ENCODE measurements around the gene HSPA2. TPM values are rescaled to one million over a fixed set of nuclear protein-coding genes. Genes with fewer than 3 reads are reported as not detected.
"Not testable (repeated sequence)": the region's sequence is repeated elsewhere in the genome, so short reads cannot be mapped to it uniquely, and the experiment has no call there.

Gene HSPA2
- polyA plus RNA-seq, 12 donors, result 3.0 to 8.8 (median 6.0) TPM; not detected in 1

DNA sequence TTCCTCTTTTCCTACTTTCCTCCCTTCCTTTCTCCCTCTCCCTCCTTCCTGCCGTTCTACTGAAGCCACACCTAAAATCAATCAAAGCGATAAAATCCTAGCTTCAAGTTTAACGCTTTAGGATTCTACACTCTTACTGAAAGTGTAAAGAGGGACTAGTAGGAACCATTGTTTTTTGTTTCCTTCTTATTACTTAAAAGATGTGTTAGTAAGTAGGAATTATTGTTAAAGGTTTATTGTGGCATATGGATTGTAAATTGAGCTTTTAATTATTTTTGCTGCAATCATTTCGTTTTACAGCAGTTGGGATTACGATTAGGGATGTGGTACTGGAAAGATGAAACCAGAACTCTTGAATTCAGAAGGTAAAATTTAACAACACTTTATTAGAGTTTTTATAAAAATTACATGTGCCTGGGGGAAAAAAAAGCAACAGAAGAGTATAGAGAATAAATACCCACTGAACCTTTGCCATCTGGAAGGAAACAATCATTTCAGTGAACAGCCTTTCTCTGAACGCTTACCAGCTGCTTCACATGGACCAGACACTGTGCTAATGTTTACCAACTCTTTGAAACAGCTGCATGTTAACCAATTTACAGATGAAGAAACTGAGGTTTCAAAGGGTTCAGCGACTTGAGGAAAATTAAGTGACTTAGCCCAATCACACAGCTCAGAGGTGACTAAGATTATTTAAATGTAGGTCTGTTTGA, 10.2 kb downstream of the HSPA2 start:
- DNase-seq, result no peak

DNA sequence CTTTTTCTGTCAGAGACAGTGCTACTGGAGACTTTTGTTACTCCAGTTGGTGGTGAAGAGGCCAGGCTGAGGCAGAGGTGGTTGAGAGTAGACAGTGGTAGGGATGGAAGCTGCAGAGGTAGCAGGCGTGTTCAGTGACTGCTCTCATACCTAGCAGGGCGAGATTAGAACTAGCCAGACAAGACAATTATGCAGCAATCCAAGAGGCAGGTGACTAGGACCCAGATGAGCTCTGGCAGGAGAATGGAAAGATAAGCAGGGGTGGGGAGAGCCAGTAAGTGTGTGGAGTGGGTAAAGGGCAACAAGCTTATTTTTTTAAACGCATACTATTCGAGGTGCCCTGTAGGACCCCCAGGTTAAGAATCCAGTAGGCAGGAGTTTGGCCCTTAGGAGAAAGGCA, 14.0 kb downstream of the HSPA2 start:
- no peak for DNase-seq

- no peak for DNase-seq
Measured at GRCh38 chr14:64556526-64556925, 16.0 kb downstream of the HSPA2 start.

GRCh38 chr14:64558216-64558615, 17.7 kb downstream of the HSPA2 start:
- not testable (repeated sequence) for DNase-seq

DNA sequence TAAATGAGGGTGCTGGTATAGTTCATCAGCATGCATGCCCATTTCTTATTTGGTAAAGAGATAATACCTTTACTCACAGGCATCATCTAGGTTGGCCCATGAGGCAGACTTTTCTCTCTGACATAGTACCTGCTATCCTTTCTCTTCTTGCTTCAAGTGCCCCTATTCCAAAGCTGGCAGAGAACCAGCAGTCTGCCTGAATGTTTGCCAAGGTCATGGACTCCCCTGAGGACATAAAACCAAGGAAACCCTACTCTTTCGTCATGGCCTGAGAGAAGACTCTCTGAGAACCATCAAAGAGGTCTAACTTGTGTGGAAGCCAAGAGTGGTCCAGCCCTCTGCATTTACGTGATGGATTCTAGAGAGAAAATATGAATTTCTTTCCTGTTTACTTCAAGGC, 21.1 kb downstream of the HSPA2 start:
- DNase-seq, result no peak

DNA sequence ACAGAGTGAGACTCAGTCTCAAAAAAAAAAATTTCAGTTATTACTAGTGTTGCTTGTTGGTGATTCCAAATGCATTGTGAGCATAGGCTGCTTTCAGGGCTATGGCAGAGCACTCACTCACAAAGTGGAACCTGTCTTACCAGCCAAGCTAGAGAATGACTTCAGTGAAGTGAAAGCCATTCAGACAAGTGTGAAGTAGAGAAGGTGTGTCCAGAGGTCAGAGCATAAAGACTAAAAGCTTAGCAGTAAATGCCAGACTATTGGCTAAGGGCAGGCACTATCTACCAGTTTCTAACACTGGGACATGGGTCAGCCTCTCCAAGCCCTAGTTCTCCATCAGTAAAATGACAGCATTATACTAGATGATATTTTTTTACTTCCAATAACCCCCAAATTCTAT, 21.9 kb downstream of the HSPA2 start:
- no peak for DNase-seq

GRCh38 chr14:64563696-64564095, 23.2 kb downstream of the HSPA2 start:
- DNase-seq, result no peak

GRCh38 chr14:64566651-64567122, 26.1 kb downstream of the HSPA2 start:
- peak; percentile 61 for DNase-seq

DNA sequence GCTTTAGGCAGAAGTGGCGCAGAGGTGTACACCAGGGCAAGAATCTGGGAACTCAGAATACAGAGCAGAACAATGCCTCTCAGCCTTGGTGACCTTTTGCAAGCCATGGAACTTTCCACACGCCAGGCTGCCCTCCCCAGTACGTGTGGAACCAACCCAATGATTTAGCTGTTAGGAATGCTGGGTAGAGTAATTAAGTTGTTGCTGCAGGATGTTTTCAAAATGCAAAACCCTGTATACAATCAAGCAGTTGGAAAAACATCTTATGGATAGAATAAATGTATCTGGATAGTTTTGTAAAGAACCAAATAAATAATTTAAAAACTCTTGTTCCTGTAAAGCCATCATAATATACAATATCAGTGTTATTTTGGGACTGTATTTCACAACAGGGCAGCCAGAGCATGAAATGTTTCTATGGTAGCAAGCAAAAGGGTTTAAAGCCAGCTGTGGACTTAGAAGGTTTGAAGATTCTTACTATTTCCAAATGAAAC, 28.6 kb downstream of the HSPA2 start:
- no peak for DNase-seq

GRCh38 chr14:64569646-64570045, 29.1 kb downstream of the HSPA2 start:
- DNase-seq, result not testable (repeated sequence)

GRCh38 chr14:64572386-64573104, 32.0 kb downstream of the HSPA2 start:
- no peak for DNase-seq

- DNase-seq, result peak; percentile 77
Measured at GRCh38 chr14:64573109-64573508, 32.6 kb downstream of the HSPA2 start.

GRCh38 chr14:64574371-64575107, 34.0 kb downstream of the HSPA2 start:
- DNase-seq, result no peak

DNA sequence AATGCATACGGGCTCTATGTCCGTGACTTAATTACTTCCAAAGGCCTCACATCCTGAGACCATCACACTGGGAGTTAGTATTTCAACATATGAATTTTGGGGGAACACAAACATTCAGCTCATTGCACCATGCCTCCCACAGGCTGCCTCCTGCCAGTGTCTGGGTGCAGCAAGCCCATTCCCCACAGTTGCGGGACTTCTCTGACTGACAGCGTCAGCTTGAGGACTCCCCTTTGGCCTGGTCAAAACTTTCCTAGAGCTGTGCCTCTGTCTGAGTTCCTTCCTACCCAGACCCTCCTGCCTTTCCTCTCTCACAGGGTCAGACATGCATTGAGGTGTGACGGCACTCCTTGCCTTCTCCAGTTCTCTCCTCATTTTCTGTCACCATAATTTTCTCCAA, 36.7 kb downstream of the HSPA2 start:
- no peak for DNase-seq

- no peak for DNase-seq
Measured at GRCh38 chr14:64580467-64580866, 39.9 kb downstream of the HSPA2 start.

- DNase-seq, result no peak
Measured at GRCh38 chr14:64581363-64581762, 40.8 kb downstream of the HSPA2 start.

DNA sequence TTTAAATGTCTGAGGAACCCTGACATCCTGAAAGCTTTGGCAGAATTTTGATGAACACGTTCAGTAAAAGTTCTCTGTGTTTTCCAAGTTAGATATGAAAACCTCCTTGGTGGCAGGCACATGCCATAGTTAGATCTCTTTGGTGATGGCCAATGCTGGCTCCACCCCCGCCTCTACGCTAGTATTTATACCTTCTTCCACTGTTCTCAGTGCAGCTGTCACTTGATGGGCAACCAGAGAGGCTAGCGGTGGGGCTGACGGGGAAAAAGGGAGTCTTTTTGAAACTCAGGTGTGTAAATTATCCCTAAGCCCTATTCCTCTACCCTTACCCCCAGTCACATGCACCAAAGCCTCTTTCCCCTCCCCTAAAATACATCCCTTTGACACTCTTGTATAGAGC, 41.3 kb downstream of the HSPA2 start:
- DNase-seq, result no peak

- DNase-seq, result no peak
Measured at GRCh38 chr14:64584190-64584589, 43.6 kb downstream of the HSPA2 start.

DNA sequence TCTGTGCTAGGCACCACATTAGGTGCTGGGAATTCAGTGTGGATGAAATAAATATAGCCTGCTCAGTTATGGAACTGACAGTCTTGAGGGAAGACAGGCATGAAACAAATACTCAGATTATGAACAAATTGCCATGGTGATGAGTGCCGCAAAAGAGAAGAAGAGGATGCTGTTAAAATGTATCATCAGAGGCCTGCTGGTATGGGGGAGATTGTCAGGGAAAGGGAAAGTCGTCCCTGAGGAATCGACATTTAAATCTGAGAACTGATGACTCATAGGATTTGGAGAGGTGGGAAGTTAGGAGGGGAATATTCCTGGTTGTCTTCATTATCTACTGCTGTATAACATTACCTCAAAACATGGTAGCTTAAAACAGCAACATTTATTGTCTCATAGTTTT, 51.3 kb downstream of the HSPA2 start:
- no peak for DNase-seq

Measured in muscle of arm (tissue), 12 donors.